ENCODE data around the gene CAMK2N1.

DNA sequence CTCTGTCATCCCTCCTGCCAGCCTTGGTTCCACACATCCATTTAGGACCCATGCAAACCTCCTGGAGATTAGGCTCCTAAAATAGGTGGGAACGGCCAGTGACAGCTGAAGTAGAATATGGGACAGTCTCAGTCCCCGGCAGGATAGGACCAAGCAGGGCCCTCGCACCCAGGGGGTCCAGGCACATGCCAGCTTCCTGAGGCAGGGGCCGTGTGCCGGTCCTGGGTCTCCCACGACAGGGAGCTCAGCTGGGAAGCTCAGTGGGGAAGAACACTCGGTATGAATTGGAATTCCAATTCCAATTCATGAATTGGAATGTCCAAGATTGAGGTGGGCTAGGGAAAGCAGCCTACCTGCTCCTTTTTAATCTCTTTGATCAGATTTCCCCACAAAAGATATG lies 12.1 kb upstream of the CAMK2N1 start:
- TF ChIP-seq ZC3H10 (CRISPR knock-in tag; IDR thresholded peaks at IDR 0.05), result no peak
- no peak for TF ChIP-seq SNAI2 (CRISPR knock-in tag; IDR thresholded peaks at IDR 0.05)
- no peak for TF ChIP-seq ZFP30 (CRISPR knock-in tag; IDR thresholded peaks at IDR 0.05)
- TF ChIP-seq PPARA (CRISPR knock-in tag; IDR thresholded peaks at IDR 0.05; ENCODE audit: borderline replicate concordance), result no peak

Data from SK-N-SH treated with all-trans-retinoic acid at 6 μM for 48 hours (cell line).